PC-3 (cell line): ENCODE data around the gene GALK2. TPM values are rescaled to one million over a fixed set of nuclear protein-coding genes. Genes with fewer than 3 reads are reported as not detected.

Experiments used
- ATAC-seq: fragments of 200-7000 bp; cut with Tn5 transposase; 2 replicates; pipeline ENCODE4 v1.9.1; 2020; ENCODE audit warnings: mild to moderate bottlenecking, moderate library complexity
- BruUV-seq: library from RNA; stranded (reverse); fragments of 400-500 nt; replicated peaks from 2 replicates; lab custom pipeline; 2021; lab: Mats Ljungman, UMichigan
- CTCF ChIA-PET: fragments of 300-600 bp; sonication (Branson Sonifier 250); formaldehyde crosslinking; loops from one replicate; lab custom pipeline; 2022; ENCODE audit warnings: antibody characterized with exemption; lab: Charles Lee
- POLR2A ChIA-PET: fragments of 300-600 bp; sonication (Branson Sonifier 250); formaldehyde crosslinking; loops from one replicate; lab custom pipeline; 2022; ENCODE audit warnings: antibody characterized with exemption; ENCODE audit not compliant: unreplicated experiment; lab: Charles Lee
- DNase-seq: peaks from one replicate; pipeline ENCODE4 v3.0.0-alpha.2; 2015
- H2AFZ ChIP-seq: fragments of 300-600 bp; sonication (generic); 2 replicates; pipeline ENCODE4 v1.6.0; 2016; ENCODE audit warnings: antibody characterized with exemption, low read length
- H3F3A ChIP-seq: fragments of 300-600 bp; sonication (generic); one replicate; pipeline ENCODE4 v1.6.0; 2017; ENCODE audit warnings: antibody characterized with exemption, low read length, control low read depth, mild to moderate bottlenecking; ENCODE audit not compliant: unreplicated experiment
- H3K27ac ChIP-seq: fragments of 300-600 bp; sonication (generic); 2 replicates; pipeline ENCODE4 v1.5.1; 2016; ENCODE audit warnings: mild to moderate bottlenecking, low read length
- H3K27me3 ChIP-seq: fragments of 300-600 bp; sonication (generic); 2 replicates; pipeline ENCODE4 v1.6.1; 2016; ENCODE audit warnings: low read length, mixed read lengths
- H3K36me3 ChIP-seq: fragments of 300-600 bp; sonication (generic); 2 replicates; pipeline ENCODE4 v1.6.1; 2016; ENCODE audit warnings: low read depth, mixed run types, low read length, mixed read lengths
- H3K4me1 ChIP-seq: fragments of 300-600 bp; sonication (generic); 2 replicates; pipeline ENCODE4 v1.5.1; 2016; ENCODE audit warnings: low read length; ENCODE audit not compliant: insufficient read depth
- H3K4me2 ChIP-seq: fragments of 300-600 bp; sonication (generic); 2 replicates; pipeline ENCODE4 v1.6.0; 2016; ENCODE audit warnings: low read length
- H3K4me3 ChIP-seq: fragments of 300-600 bp; sonication (generic); 2 replicates; pipeline ENCODE4 v1.5.1; 2016; ENCODE audit warnings: mild to moderate bottlenecking, low read length, mixed read lengths
- H3K79me2 ChIP-seq: fragments of 300-600 bp; sonication (generic); 2 replicates; pipeline ENCODE4 v1.6.1; 2017; ENCODE audit warnings: low read length, mixed read lengths
- H3K9ac ChIP-seq: fragments of 300-600 bp; sonication (generic); 2 replicates; pipeline ENCODE4 v1.6.0; 2016; ENCODE audit warnings: mild to moderate bottlenecking, low read length
- H3K9me2 ChIP-seq: fragments of 300-600 bp; sonication (generic); replicated peaks from 2 replicates; pipeline ENCODE4 v1.6.1; 2016; ENCODE audit warnings: mixed run types, low read length, mixed read lengths
- H3K9me3 ChIP-seq: fragments of 300-600 bp; sonication (generic); 2 replicates; pipeline ENCODE4 v1.6.1; 2016; ENCODE audit warnings: low read length, mixed read lengths
- H4K20me1 ChIP-seq: fragments of 300-600 bp; sonication (generic); 2 replicates; pipeline ENCODE4 v1.6.1; 2016; ENCODE audit warnings: low read length, mixed read lengths
- EZH2 ChIP-seq: fragments of 300-600 bp; sonication (generic); IDR thresholded peaks from one replicate; pipeline ENCODE4 v1.6.1; 2017; ENCODE audit warnings: antibody characterized with exemption, mild to moderate bottlenecking, low read length; ENCODE audit not compliant: unreplicated experiment
- EZH2phosphoT487 ChIP-seq: fragments of 300-600 bp; sonication (generic); IDR thresholded peaks from 2 replicates; pipeline ENCODE4 v1.6.1; 2018; ENCODE audit warnings: mild to moderate bottlenecking, antibody characterized with exemption, low read length, borderline replicate concordance
- intact Hi-C: fragments of 100-400 bp; cut with micrococcal nuclease; formaldehyde crosslinking; loops from 2 replicates; pipeline ENCODE4 v1.9.0; 2023
- total RNA-seq: library from RNA; depleted of rRNA; stranded (reverse); fragments of >200 nt; gene quantifications from 2 replicates; pipeline ENCODE4 v1.2.3, GENCODE V29; 2014
- TF ChIP-seq, protein P1 (sequence below): fragments of 300-600 bp; sonication (generic); conservative IDR thresholded peaks from 2 replicates; pipeline ENCODE4 v1.5.1; 2017; ENCODE audit warnings: antibody characterized with exemption, low read depth, mild to moderate bottlenecking, low read length

Gene GALK2
- total RNA-seq, 1 experiment from 2014 or later = 27.2 TPM

DNA sequence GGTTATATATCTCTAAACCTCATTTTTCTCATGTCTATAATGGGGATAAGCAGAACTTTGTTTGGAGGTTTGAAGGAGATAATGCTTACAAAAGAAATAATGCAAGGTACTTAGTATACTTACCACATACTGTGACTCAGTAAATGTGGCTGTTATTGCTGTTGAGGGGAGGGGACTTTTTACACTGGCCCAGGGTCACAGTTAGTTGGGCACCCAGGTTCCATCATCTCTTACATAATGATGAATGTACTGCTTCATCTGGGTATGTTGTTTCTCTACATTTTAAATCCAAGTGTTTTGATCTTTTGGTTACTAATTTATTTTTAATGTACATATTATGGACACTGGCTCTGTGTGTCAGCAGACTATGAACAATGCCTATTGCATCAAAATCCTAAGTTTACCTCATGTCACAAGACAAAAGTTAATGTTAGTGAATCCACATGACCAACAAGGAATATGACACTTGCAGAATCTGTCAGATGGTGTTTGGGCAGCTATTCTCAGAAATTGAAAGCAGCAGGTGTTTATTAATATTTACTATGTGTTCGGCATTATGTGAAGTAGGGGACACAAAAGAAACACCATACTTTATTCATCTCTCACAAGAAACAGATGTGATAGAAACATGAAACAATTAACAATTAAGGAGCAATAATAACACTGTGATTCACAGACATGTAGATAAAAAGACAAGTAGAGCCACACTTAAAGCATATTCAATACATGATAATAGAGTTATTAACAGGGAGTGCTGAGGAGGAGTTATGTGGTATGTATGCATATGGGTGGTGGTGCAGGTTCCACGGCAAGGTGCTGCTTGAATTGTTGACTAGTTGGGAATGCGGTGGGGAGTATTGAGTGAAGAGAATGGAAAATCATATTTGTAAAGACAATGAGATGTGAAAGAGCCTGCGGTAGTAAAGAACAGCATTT lies 109.7 kb downstream of the GALK2 start:
- Histone ChIP-seq H3F3A (no peaks in the 10 kb centered on the region), H3K36me3 (no peaks in the 10 kb centered on the region), H3K27ac (no peak overlapping the region), H3K4me3 (no peak overlapping the region), H3K27me3 (no peaks in the 10 kb centered on the region), H2AFZ (no peak overlapping the region), H4K20me1 (no peaks in the 10 kb centered on the region), H3K4me2 (no peak overlapping the region), H3K9me2 (no peaks in the 10 kb centered on the region), H3K79me2 (no peaks in the 10 kb centered on the region), H3K9ac (no peak overlapping the region), H3K4me1 (no peaks in the 10 kb centered on the region), H3K9me3 (no peaks in the 10 kb centered on the region)
- DNase-seq (no peak), ATAC-seq (no peak)
- ChIA-PET POLR2A (no interaction called here), CTCF (no interaction called here)
- intact Hi-C loops = no loop called here
- no TSS peak for BruUV-seq
- no peak for TF ChIP-seq EZH2
- no peak for TF ChIP-seq EZH2phosphoT487
- TF ChIP-seq, protein P1, sequence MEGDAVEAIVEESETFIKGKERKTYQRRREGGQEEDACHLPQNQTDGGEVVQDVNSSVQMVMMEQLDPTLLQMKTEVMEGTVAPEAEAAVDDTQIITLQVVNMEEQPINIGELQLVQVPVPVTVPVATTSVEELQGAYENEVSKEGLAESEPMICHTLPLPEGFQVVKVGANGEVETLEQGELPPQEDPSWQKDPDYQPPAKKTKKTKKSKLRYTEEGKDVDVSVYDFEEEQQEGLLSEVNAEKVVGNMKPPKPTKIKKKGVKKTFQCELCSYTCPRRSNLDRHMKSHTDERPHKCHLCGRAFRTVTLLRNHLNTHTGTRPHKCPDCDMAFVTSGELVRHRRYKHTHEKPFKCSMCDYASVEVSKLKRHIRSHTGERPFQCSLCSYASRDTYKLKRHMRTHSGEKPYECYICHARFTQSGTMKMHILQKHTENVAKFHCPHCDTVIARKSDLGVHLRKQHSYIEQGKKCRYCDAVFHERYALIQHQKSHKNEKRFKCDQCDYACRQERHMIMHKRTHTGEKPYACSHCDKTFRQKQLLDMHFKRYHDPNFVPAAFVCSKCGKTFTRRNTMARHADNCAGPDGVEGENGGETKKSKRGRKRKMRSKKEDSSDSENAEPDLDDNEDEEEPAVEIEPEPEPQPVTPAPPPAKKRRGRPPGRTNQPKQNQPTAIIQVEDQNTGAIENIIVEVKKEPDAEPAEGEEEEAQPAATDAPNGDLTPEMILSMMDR = no peak

DNA sequence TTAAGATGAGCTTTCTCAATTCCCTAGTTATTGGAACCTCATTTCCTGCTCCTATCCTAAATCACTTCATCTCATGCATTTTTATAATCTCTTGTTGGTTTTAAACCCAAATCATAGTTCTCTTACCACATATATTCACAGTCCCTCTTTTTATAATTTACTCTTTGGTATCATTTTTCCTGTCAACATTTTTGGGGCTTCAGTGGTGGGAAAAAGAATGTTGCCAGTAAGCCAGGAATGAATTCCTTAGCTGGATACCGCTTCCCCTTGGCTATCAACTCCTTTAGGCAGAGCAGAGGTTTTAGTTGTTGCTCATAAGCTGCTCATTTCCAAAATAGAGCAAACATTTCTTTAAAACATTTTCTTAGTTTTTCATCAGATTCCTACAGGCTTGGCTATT lies 112.3 kb downstream of the GALK2 start:
- ChIA-PET POLR2A (interaction anchor here (0.7 kb wide), 1 partner anchor 318 kb away, joined by 4 read pairs; the partner anchor contains the start of gene SHC4), CTCF (no interaction called here)
- ATAC-seq (no peak), DNase-seq (no peak)
- Histone ChIP-seq H3K4me1 (peaks cover 10% of the 10 kb centered on the region; the same call in 1 of the 2 replicates), H3F3A (no peaks in the 10 kb centered on the region), H3K4me3 (no peak overlapping the region), H3K27ac (no peak overlapping the region), H3K9me2 (no peaks in the 10 kb centered on the region), H3K27me3 (no peaks in the 10 kb centered on the region), H3K9ac (no peak overlapping the region), H3K4me2 (no peak overlapping the region), H4K20me1 (no peaks in the 10 kb centered on the region), H2AFZ (no peak overlapping the region), H3K9me3 (no peaks in the 10 kb centered on the region), H3K36me3 (no peaks in the 10 kb centered on the region), H3K79me2 (no peaks in the 10 kb centered on the region)
- intact Hi-C loops = no loop called here
- TF ChIP-seq, protein P1 = no peak
- TF ChIP-seq EZH2phosphoT487 (no peak), EZH2 (no peak)
- BruUV-seq = no TSS peak
